ENCODE measurements around the gene LATS2.

DNA sequence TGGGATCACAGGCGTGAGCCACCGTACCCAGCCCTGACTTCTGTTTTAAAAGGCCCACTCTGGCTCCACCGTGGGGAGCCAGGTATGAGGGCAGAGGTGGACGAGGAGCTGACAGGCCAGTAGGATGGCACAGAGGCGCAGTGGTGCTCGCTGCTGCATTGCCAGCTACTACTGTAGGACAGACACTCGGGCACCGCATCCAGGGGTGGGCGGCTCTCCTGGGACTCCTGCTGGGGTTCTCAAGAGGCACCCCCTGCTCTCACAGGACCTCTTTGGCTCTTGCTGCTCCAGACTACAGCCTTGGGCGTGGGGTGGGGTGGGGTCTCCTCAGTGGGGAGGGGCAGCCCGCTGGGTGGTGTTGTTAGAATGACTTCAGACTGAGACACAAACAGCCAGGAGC is 53.4 kb downstream of the LATS2 start:
- TF ChIP-seq CTCF (IDR thresholded peaks at IDR 0.05; ENCODE audit: insufficient read depth, low read length): no peak
- TF ChIP-seq POLR2AphosphoS5 (IDR thresholded peaks at IDR 0.05; ENCODE audit: low read depth): no peak
- no peak for TF ChIP-seq REST (IDR thresholded peaks at IDR 0.05; ENCODE audit: insufficient replicate concordance, low read depth)
